PFSK-1 (cell line): ENCODE data around the gene NOTCH4.

Experiments used
- FOXP2 ChIP-seq: optimal IDR thresholded peaks from 2 replicates; pipeline ENCODE3; 2011; ENCODE audit warnings: borderline replicate concordance, control low read depth, inconsistent platforms; ENCODE audit not compliant: insufficient read depth; ENCODE audit errors: extremely low read length, extremely low read depth
- POLR2AphosphoS5 ChIP-seq: IDR thresholded peaks from 2 replicates; pipeline ENCODE4 v1.6.1; 2012; ENCODE audit warnings: low read depth, mild to moderate bottlenecking, control low read depth, low read length, moderate library complexity
- REST ChIP-seq, 2 experiments: IDR thresholded peaks; 2 replicates each; pipeline versions ENCODE4 v1.6.1 to v1.8.0; 2011 to 2012; ENCODE audit warnings: low read depth in 2 of 2, low read length in 2 of 2, control low read depth in 1 of 2, inconsistent platforms in 1 of 2, mild to moderate bottlenecking in 1 of 2, moderate library complexity in 1 of 2; ENCODE audit not compliant: insufficient read depth in 1 of 2
- SIN3A ChIP-seq: IDR thresholded peaks from 2 replicates; pipeline ENCODE4 v1.6.1; 2012; ENCODE audit warnings: mild to moderate bottlenecking, low read length, moderate library complexity, borderline replicate concordance; ENCODE audit not compliant: insufficient read depth
- TAF1 ChIP-seq: IDR thresholded peaks from 2 replicates; pipeline ENCODE4 v1.6.1; 2012; ENCODE audit warnings: low read length, control low read depth, borderline replicate concordance; ENCODE audit not compliant: insufficient read depth

The NOTCH4 gene

GRCh38 chr6:32173051-32173727 lies 50.7 kb downstream of the NOTCH4 start:
- TF ChIP-seq REST (IDR thresholded peaks at IDR 0.05; ENCODE audit: insufficient read depth in 1 of 2, low read depth in 2 of 2, low read length in 2 of 2) (no peak), TAF1 (no peak), SIN3A (no peak), POLR2AphosphoS5 (no peak), FOXP2 (no peak)

GRCh38 chr6:32171234-32171633 lies 52.6 kb downstream of the NOTCH4 start:
- no peak for TF ChIP-seq POLR2AphosphoS5
- TF ChIP-seq REST (IDR thresholded peaks at IDR 0.05; ENCODE audit: insufficient read depth in 1 of 2, low read depth in 2 of 2, low read length in 2 of 2): no peak
- no peak for TF ChIP-seq SIN3A
- no peak for TF ChIP-seq FOXP2
- TF ChIP-seq TAF1: no peak

- TF ChIP-seq SIN3A (no peak), FOXP2 (no peak), TAF1 (no peak), POLR2AphosphoS5 (no peak), REST (IDR thresholded peaks at IDR 0.05; ENCODE audit: insufficient read depth in 1 of 2, low read depth in 2 of 2, low read length in 2 of 2) (no peak)
These were observed 53.6 kb downstream of the NOTCH4 start for GRCh38 chr6:32170294-32170693.

DNA sequence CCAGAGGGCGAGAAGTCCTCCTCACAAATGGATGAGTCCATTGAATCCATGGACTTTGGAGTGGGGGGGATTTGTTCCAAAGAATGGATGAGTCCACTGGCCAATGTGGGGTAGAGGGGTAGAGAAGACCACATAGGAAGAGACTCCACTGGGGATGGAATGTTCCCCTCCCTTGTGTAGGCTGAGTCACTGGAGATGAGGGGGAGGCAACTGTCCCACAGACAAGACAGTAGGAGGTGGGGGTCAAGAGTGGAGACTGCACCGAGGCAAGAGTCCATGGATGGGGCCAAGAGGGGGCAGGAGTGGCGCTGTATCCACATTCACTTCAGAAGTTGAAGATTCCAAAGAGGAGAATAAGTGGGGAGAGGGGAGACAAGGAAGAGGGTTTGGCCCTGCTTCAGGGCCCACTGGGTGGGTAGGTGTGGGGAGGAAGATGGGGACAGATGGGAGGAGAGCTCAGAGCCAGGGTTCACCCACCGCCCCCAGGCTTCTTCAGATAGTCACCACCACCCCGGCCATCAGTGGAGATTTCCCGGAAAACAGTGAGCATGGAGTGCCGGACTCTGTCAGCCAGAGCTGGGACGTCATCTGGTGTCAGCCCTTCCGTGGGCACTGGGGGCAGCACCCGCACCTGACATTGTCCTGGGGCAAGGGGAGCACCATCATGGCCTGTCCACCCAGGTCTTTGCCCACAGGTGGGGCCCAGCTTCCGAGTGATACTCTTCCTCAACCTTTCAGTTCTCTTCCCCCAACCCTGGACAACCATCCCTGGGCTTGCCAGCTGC lies 54.9 kb downstream of the NOTCH4 start:
- TF ChIP-seq POLR2AphosphoS5 (no peak), REST (IDR thresholded peaks at IDR 0.05; ENCODE audit: insufficient read depth in 1 of 2, low read depth in 2 of 2, low read length in 2 of 2) (no peak), TAF1 (no peak), SIN3A (no peak), FOXP2 (no peak)
